ENCODE data around the gene NFATC2IP. TPM values are rescaled to one million over a fixed set of nuclear protein-coding genes. Genes with fewer than 3 reads are reported as not detected.

Gene NFATC2IP
- total RNA-seq, 1 experiment from 2014 or later, result 73.0 TPM

DNA sequence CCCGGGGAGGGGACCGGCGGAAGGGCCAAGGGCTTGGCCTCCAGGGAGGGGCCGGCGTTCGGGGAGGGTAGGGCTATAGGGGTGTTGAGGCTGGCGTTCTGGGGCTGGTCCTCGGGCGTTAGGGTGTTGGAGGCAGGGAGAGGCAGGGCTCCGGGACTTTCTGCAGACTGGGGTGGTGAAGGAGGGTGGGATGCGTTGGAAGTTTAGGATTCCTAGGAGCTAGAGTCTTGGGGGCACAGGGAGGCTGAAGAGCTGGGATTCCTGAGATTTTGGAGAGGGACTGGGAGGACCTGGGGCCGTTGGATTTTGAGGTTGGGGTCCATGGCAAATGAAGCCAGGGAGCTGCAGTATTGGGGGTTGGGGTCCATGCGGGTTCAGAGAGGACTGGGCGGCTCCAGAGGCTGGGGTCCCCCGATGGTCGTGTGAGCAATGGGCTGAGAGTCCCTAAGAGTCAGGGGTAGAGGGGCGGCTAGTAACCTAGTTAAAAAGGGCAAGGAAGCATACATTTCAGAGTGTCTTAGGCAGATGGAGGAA is 740 bp downstream of the NFATC2IP start:
- Histone ChIP-seq H3K9me3 (ENCODE audit: insufficient read depth, low read depth) (no peaks in the 10 kb centered on the region), H3F3A (ENCODE audit: insufficient read depth, low read depth) (peaks cover 28% of the 10 kb centered on the region), H3K36me3 (ENCODE audit: low read depth) (peaks cover 26% of the 10 kb centered on the region), H3K4me1 (replicated peaks; ENCODE audit: insufficient read depth) (peaks cover 16% of the 10 kb centered on the region), H3K4me2 (peak overlapping the region; percentile 98), H3K27me3 (ENCODE audit: insufficient read depth, low read depth) (no peaks in the 10 kb centered on the region), H3K4me3 (peak overlapping the region; percentile 84), H4K20me1 (ENCODE audit: insufficient read depth) (no peaks in the 10 kb centered on the region), H2AFZ (peak overlapping the region; percentile 92), H3K27ac (no peak overlapping the region), H3K9me2 (ENCODE audit: insufficient read depth) (no peaks in the 10 kb centered on the region), H3K79me2 (ENCODE audit: low read depth) (peaks cover 22% of the 10 kb centered on the region)
- CTCF ChIA-PET, result interaction anchor here (0.5 kb wide), 1 partner anchor 78 kb away, joined by 4 read pairs; no protein-coding TSS in a partner anchor
- peak in 1 of 2 experiments; percentile 63 for DNase-seq
- BruUV-seq (replicated peaks), result no TSS peak
- POLR2A ChIA-PET (ENCODE audit: unreplicated experiment), result no interaction called here
- intact Hi-C loops (cut with micrococcal nuclease; ENCODE audit: unreplicated experiment), result no loop called here
- no peak for TF ChIP-seq EZH2 (IDR thresholded peaks at IDR 0.05; ENCODE audit: low read depth)
- TF ChIP-seq, protein P1, sequence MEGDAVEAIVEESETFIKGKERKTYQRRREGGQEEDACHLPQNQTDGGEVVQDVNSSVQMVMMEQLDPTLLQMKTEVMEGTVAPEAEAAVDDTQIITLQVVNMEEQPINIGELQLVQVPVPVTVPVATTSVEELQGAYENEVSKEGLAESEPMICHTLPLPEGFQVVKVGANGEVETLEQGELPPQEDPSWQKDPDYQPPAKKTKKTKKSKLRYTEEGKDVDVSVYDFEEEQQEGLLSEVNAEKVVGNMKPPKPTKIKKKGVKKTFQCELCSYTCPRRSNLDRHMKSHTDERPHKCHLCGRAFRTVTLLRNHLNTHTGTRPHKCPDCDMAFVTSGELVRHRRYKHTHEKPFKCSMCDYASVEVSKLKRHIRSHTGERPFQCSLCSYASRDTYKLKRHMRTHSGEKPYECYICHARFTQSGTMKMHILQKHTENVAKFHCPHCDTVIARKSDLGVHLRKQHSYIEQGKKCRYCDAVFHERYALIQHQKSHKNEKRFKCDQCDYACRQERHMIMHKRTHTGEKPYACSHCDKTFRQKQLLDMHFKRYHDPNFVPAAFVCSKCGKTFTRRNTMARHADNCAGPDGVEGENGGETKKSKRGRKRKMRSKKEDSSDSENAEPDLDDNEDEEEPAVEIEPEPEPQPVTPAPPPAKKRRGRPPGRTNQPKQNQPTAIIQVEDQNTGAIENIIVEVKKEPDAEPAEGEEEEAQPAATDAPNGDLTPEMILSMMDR (conservative IDR thresholded peaks at IDR 0.05), result no peak

DNA sequence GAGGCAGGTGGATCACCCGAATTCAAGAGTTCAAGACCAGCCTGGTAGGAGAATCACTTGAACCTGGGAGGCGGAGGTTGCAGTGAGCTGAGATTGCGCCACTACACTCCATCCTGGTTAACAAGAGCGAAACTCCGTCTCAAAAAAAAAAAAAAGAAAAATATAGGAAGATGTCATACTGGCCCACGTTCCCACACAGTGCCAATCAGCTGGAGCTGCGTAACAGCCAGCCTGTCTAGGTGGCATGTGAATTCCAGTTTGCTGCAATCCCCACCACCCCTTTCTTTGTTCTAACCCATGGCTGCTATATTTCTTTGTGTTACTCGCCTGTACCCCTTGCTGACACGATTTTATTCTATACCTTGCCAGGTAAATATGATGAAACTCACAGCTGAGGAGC is 7.5 kb downstream of the NFATC2IP start:
- Histone ChIP-seq H2AFZ (no peak overlapping the region), H3K79me2 (ENCODE audit: low read depth) (peaks cover under 1% of the 10 kb centered on the region; the same call in 1 of the 2 replicates), H3K4me1 (replicated peaks; ENCODE audit: insufficient read depth) (no peaks in the 10 kb centered on the region), H3K9me3 (ENCODE audit: insufficient read depth, low read depth) (no peaks in the 10 kb centered on the region), H3K27me3 (ENCODE audit: insufficient read depth, low read depth) (no peaks in the 10 kb centered on the region), H4K20me1 (ENCODE audit: insufficient read depth) (no peaks in the 10 kb centered on the region), H3K9me2 (ENCODE audit: insufficient read depth) (no peaks in the 10 kb centered on the region), H3K27ac (no peak overlapping the region), H3K36me3 (ENCODE audit: low read depth) (peaks cover 22% of the 10 kb centered on the region), H3K4me2 (no peak overlapping the region), H3K4me3 (no peak overlapping the region), H3F3A (ENCODE audit: insufficient read depth, low read depth) (peaks cover 4% of the 10 kb centered on the region; the same call in 1 of the 2 replicates)
- CTCF ChIA-PET, result no interaction called here
- POLR2A ChIA-PET (ENCODE audit: unreplicated experiment), result no interaction called here
- intact Hi-C loops (cut with micrococcal nuclease; ENCODE audit: unreplicated experiment), result no loop called here
- BruUV-seq (replicated peaks), result no TSS peak
- DNase-seq, result no peak
- TF ChIP-seq EZH2 (IDR thresholded peaks at IDR 0.05; ENCODE audit: low read depth), result no peak
- TF ChIP-seq, protein P1 (conservative IDR thresholded peaks at IDR 0.05), result no peak

DNA sequence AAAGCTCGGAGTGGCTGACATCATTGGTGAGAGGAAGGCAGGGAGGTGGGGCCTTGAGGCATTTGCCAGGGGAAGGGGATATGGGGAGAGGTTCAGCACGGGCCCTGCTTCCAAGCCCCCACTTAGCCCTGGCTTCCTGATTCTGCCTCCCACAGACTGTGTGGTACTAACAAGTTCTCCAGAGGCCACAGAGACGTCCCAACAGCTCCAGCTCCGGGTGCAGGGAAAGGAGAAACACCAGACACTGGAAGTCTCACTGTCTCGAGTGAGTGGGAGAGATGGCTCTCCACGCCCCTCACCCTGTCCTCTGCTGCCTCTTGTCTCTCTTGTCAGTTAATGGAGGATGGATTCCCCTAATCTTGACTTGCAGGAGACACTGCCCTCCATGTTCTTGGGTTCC is 8.1 kb downstream of the NFATC2IP start:
- Histone ChIP-seq H3K27me3 (ENCODE audit: insufficient read depth, low read depth) (no peaks in the 10 kb centered on the region), H4K20me1 (ENCODE audit: insufficient read depth) (no peaks in the 10 kb centered on the region), H3K4me3 (no peak overlapping the region), H3K9me2 (ENCODE audit: insufficient read depth) (no peaks in the 10 kb centered on the region), H3F3A (ENCODE audit: insufficient read depth, low read depth) (peaks cover 4% of the 10 kb centered on the region; the same call in 1 of the 2 replicates), H3K79me2 (ENCODE audit: low read depth) (no peaks in the 10 kb centered on the region), H3K27ac (no peak overlapping the region), H3K36me3 (ENCODE audit: low read depth) (peaks cover 17% of the 10 kb centered on the region), H2AFZ (no peak overlapping the region), H3K4me2 (no peak overlapping the region), H3K9me3 (ENCODE audit: insufficient read depth, low read depth) (no peaks in the 10 kb centered on the region), H3K4me1 (replicated peaks; ENCODE audit: insufficient read depth) (no peaks in the 10 kb centered on the region)
- intact Hi-C loops (cut with micrococcal nuclease; ENCODE audit: unreplicated experiment), result no loop called here
- BruUV-seq (replicated peaks), result no TSS peak
- POLR2A ChIA-PET (ENCODE audit: unreplicated experiment), result no interaction called here
- no peak for DNase-seq
- no peak for TF ChIP-seq EZH2 (IDR thresholded peaks at IDR 0.05; ENCODE audit: low read depth)
- TF ChIP-seq, protein P1 (conservative IDR thresholded peaks at IDR 0.05), result no peak
- CTCF ChIA-PET, result no interaction called here
